Activated naive CD4-positive, alpha-beta T cell treated with anti-CD3 and anti-CD28 coated beads, Interleukin-2, amount 50 U/mL, for 24 hours (primary cell): ENCODE data around the gene ADAMTS10.
A peak's percentile ranks its signal among the peaks of the same experiment; 100 is the strongest.
"Not testable (repeated sequence)": the region's sequence is repeated elsewhere in the genome, so short reads cannot be mapped to it uniquely, and the experiment has no call there.

Source experiments
- H3K27ac Mint-ChIP-seq: one replicate; pipeline ENCODE4 v1.8.0; 2021; ENCODE audit warnings: mild to moderate bottlenecking, mixed read lengths
- H3K27me3 Mint-ChIP-seq: one replicate; pipeline ENCODE4 v1.8.0; 2021; ENCODE audit warnings: mixed read lengths
- H3K36me3 Mint-ChIP-seq: one replicate; pipeline ENCODE4 v1.8.0; 2021; ENCODE audit warnings: mixed read lengths
- H3K4me1 Mint-ChIP-seq: one replicate; pipeline ENCODE4 v1.8.0; 2021; ENCODE audit warnings: mixed read lengths
- H3K4me3 Mint-ChIP-seq: one replicate; pipeline ENCODE4 v1.8.0; 2021; ENCODE audit warnings: mild to moderate bottlenecking, mixed read lengths
- H3K9me3 Mint-ChIP-seq: one replicate; pipeline ENCODE4 v1.8.0; 2021; ENCODE audit warnings: mixed read lengths

Gene ADAMTS10

DNA sequence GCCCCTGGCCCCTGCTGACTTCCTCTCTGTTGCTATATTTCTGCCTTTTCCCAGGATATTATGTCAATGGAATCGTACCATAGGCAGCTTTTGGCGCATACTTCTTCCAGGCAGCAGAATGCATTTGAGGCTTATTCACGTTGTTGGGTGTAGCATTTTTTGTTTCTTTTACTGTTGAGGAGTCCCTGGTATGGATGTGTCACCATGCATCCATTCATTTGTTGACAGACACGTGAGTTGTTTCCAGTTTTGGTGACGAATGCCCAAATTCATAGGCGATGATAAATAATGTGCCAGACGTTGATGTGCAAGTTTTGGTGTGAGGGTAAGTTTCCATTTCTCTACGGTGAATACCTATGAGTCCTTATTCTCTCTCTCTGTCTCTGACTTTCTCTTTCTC lies 24.9 kb upstream of the ADAMTS10 start:
- no peak overlapping the region for H3K4me3 Mint-ChIP-seq
- H3K36me3 Mint-ChIP-seq = no peaks in the 10 kb centered on the region
- peaks cover 3% of the 10 kb centered on the region for H3K27me3 Mint-ChIP-seq
- no peaks in the 10 kb centered on the region for H3K9me3 Mint-ChIP-seq
- peaks cover 11% of the 10 kb centered on the region for H3K4me1 Mint-ChIP-seq
- no peak overlapping the region for H3K27ac Mint-ChIP-seq

GRCh38 chr19:8631425-8631819 lies 20.9 kb upstream of the ADAMTS10 start:
- Mint-ChIP-seq H3K4me3 (no peak overlapping the region), H3K36me3 (no peaks in the 10 kb centered on the region), H3K27me3 (no peaks in the 10 kb centered on the region), H3K9me3 (no peaks in the 10 kb centered on the region), H3K4me1 (peaks cover 5% of the 10 kb centered on the region), H3K27ac (no peak overlapping the region)

DNA sequence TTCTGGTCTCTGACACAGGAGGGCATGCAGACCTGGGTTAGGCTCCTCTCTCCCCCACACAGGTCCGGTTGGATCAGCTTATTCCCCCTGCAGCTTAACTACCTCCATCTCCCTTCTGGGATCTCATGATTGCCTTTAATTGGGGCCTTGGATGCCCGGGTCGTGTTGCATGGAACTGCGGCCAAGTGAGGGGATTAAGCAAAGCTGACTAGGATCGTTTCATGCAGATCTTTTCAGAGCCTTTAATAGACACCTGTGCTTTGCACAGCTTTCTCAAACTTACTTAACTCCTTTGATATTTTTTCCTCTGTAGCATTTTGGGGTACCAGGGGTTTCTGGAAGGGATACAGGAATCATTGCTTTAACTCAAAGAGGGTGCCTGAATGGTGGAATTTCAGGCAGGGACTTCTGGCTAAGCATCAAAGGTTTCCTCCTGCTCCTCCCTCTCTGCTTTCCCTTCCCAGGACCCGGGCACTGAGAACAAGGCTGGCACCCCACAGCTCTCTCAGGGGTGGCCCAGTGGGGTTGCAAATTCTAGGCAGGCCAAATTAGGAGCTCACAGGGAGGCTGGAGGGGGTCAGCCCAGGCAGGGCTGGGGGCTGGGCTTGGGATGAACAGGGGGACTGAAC lies 20.4 kb upstream of the ADAMTS10 start:
- Mint-ChIP-seq H3K27me3 (no peaks in the 10 kb centered on the region), H3K36me3 (no peaks in the 10 kb centered on the region), H3K4me3 (no peak overlapping the region), H3K9me3 (no peaks in the 10 kb centered on the region), H3K4me1 (peaks cover 5% of the 10 kb centered on the region), H3K27ac (no peak overlapping the region)

GRCh38 chr19:8629996-8630683 lies 19.6 kb upstream of the ADAMTS10 start, which contains the start of gene NFILZ:
TSS of gene NFILZ (plus strand) at chr19:8630633. CDS start at chr19:8676766, 46,133 bp downstream.
- peaks cover 5% of the 10 kb centered on the region for H3K4me1 Mint-ChIP-seq
- H3K4me3 Mint-ChIP-seq = no peak within 1 kb of the TSS
- H3K36me3 Mint-ChIP-seq = no peaks in the 10 kb centered on the region
- no peak within 1 kb of the TSS for H3K27ac Mint-ChIP-seq
- H3K27me3 Mint-ChIP-seq = no peaks in the 10 kb centered on the region
- H3K9me3 Mint-ChIP-seq = no peaks in the 10 kb centered on the region

DNA sequence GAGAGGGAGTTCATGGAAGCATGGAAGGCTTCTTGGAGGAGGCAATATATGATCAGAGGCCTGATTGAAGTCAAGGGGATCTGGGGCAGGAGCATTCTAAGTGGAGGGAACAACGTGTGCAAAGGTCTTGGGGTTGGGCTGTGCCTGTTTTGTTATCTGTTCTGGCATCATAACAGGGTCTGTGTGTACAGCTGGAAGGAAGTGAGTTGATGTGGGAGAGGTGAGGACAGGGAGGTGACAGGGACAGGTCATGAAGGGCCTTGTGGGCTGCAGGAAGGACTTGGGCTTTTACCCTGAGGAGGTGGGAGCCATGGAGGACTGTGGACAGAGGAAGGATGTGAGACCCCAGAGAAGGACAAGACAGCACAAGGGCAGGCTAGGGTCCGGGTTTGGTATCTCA lies 18.7 kb upstream of the ADAMTS10 start:
- H3K27ac Mint-ChIP-seq = no peak overlapping the region
- no peaks in the 10 kb centered on the region for H3K9me3 Mint-ChIP-seq
- peaks cover 2% of the 10 kb centered on the region for H3K27me3 Mint-ChIP-seq
- no peaks in the 10 kb centered on the region for H3K36me3 Mint-ChIP-seq
- no peak overlapping the region for H3K4me3 Mint-ChIP-seq
- H3K4me1 Mint-ChIP-seq = peaks cover 5% of the 10 kb centered on the region

GRCh38 chr19:8626842-8627241 lies 16.3 kb upstream of the ADAMTS10 start:
- Mint-ChIP-seq H3K4me1 (no peaks in the 10 kb centered on the region), H3K27ac (no peak overlapping the region), H3K27me3 (peaks cover 2% of the 10 kb centered on the region), H3K36me3 (no peaks in the 10 kb centered on the region), H3K9me3 (no peaks in the 10 kb centered on the region), H3K4me3 (no peak overlapping the region)

DNA sequence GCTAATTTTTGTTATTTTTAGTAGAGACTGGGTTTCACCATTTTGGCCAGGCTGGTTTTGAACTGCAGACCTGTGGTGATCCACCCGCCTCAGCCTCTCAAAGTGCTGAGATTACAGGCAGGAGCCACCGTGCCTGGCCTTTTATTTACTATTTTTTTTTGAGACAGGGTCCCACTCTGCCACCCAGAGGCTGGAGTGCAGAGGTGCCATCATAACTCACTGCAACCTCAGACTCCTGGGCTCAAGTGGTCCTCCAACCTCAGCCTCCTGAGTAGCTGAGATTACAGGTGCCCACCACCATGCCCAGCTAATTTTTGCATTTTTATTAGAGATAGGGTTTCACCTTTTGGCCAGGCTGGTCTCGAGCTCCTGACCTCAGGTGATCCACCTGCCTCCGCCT lies 12.4 kb upstream of the ADAMTS10 start:
- H3K27me3 Mint-ChIP-seq, H3K4me1 Mint-ChIP-seq, H3K36me3 Mint-ChIP-seq, H3K4me3 Mint-ChIP-seq, H3K27ac Mint-ChIP-seq, H3K9me3 Mint-ChIP-seq: not testable (repeated sequence)

DNA sequence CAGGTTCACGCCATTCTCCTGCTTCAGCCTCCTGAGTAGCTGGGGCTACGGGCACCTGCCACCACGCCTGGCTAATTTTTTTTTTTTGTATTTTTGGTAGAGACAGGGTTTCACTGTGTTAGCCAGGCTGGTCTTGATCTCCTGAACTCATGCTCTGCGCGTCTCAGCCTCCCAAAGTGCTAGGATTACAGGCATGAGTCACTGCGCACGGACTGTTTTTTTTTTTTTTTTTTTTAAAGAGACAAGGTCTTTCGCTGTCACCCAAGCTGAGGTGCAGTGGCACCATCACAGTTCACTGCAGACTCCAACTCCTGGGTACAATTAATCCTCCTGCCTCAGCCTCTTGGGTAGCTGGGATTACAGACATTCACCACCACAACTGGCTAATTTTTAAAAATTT lies 8.2 kb upstream of the ADAMTS10 start:
- no peaks in the 10 kb centered on the region for H3K27me3 Mint-ChIP-seq
- H3K4me3 Mint-ChIP-seq = no peak overlapping the region
- no peaks in the 10 kb centered on the region for H3K9me3 Mint-ChIP-seq
- H3K4me1 Mint-ChIP-seq = peaks cover 11% of the 10 kb centered on the region
- H3K36me3 Mint-ChIP-seq = no peaks in the 10 kb centered on the region
- H3K27ac Mint-ChIP-seq = no peak overlapping the region

- H3K9me3 Mint-ChIP-seq = no peaks in the 10 kb centered on the region
- peaks cover 11% of the 10 kb centered on the region for H3K4me1 Mint-ChIP-seq
- H3K36me3 Mint-ChIP-seq = no peaks in the 10 kb centered on the region
- H3K27me3 Mint-ChIP-seq = no peaks in the 10 kb centered on the region
- no peak overlapping the region for H3K4me3 Mint-ChIP-seq
- H3K27ac Mint-ChIP-seq = no peak overlapping the region
These were observed 7.5 kb upstream of the ADAMTS10 start for GRCh38 chr19:8617984-8618383.

DNA sequence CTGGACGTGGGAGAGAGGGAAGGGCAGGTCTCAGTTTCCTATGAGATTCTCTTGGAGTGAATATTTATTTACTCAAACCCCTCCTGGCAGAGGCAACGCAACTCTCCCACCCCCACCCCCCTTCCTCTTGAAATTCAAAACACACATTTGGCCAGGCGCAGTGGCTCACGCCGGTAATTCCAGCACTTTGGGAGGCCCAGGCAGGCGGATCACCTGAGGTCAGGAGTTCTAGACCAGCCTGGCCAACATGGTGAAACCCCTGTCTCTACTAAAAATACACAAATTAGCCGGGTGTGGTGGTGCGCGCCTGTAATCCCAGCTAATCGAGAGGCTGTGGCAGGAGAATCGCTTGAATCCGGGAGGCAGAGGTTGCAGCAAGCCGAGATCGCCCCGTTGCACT lies 6.8 kb upstream of the ADAMTS10 start:
- H3K36me3 Mint-ChIP-seq, H3K4me3 Mint-ChIP-seq, H3K27me3 Mint-ChIP-seq, H3K9me3 Mint-ChIP-seq, H3K27ac Mint-ChIP-seq: not testable (repeated sequence)
- peaks cover 18% of the 10 kb centered on the region for H3K4me1 Mint-ChIP-seq

GRCh38 chr19:8616861-8617260 lies 6.3 kb upstream of the ADAMTS10 start:
- Mint-ChIP-seq H3K36me3 (no peaks in the 10 kb centered on the region), H3K27me3 (no peaks in the 10 kb centered on the region), H3K4me1 (peaks cover 21% of the 10 kb centered on the region), H3K4me3 (no peak overlapping the region), H3K9me3 (no peaks in the 10 kb centered on the region), H3K27ac (no peak overlapping the region)

DNA sequence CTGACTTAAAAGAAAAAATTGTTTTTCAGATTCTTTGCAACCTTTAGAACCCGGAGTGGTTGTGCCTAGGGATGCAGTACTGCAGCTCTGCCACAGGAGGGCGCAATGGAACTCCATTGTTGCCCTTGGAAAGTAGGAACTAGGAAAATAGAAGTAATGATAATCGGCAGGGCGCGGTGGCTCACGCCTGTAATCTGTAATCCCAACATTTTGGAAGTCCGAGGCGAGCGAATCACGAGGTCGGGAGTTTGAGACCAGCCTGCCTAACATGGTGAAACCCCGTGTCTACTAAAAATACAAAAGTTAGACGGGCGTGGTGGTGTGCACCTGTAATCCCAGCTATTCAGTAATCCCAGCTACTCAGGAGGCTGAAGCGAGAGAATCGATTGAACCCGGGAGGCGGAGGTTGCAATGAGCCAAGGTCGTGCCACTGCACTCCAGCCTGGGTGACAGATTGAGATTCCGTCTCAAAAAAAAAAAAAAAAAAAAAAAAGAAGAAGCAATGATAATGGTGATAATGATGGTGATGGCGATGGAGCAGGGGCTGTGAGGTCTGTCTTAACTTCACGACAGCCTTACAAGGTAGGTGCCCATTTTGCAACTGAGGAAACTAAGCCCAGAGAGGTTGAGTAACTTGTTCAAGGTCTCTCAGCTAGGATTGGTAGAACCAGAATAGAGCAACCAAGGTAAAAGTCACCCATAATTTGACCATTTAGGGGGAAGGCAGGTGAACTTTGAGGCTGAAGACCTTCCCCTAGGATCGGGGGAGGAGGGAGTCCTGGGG lies 5.5 kb upstream of the ADAMTS10 start:
- no peak overlapping the region for H3K4me3 Mint-ChIP-seq
- H3K36me3 Mint-ChIP-seq = no peaks in the 10 kb centered on the region
- peaks cover 26% of the 10 kb centered on the region for H3K4me1 Mint-ChIP-seq
- H3K27me3 Mint-ChIP-seq = no peaks in the 10 kb centered on the region
- H3K27ac Mint-ChIP-seq = no peak overlapping the region
- H3K9me3 Mint-ChIP-seq = no peaks in the 10 kb centered on the region

GRCh38 chr19:8615024-8615423 lies 4.5 kb upstream of the ADAMTS10 start:
- H3K4me3 Mint-ChIP-seq = no peak overlapping the region
- no peak overlapping the region for H3K27ac Mint-ChIP-seq
- peaks cover 30% of the 10 kb centered on the region for H3K4me1 Mint-ChIP-seq
- no peaks in the 10 kb centered on the region for H3K36me3 Mint-ChIP-seq
- no peaks in the 10 kb centered on the region for H3K27me3 Mint-ChIP-seq
- H3K9me3 Mint-ChIP-seq = no peaks in the 10 kb centered on the region

DNA sequence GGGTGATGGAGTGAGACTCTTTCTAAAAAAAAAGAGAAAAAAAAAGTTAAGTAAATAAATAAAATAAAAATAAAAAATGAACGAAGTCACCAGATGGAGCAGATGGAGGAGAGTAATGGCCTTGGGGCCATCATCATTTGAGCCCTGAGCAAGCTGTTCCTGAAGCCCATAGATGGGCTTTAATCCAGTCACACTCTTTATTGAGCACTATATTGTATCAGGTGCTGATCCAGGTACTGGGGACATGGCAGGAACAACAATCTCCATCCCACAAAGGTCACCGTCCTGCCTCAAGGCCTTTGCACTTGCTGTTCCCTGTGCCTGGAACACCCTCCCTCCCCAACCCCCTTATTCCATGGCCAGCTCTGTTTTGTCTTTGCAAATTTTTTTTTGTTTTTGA lies 3.9 kb upstream of the ADAMTS10 start:
- Mint-ChIP-seq H3K9me3 (no peaks in the 10 kb centered on the region), H3K27ac (no peak overlapping the region), H3K27me3 (no peaks in the 10 kb centered on the region), H3K4me1 (peaks cover 35% of the 10 kb centered on the region), H3K36me3 (no peaks in the 10 kb centered on the region), H3K4me3 (no peak overlapping the region)

GRCh38 chr19:8612807-8613171 lies 2.3 kb upstream of the ADAMTS10 start:
- Mint-ChIP-seq H3K4me3 (peak overlapping the region; percentile 39), H3K27ac (peak overlapping the region; percentile 51), H3K9me3 (no peaks in the 10 kb centered on the region), H3K27me3 (no peaks in the 10 kb centered on the region), H3K4me1 (peaks cover 49% of the 10 kb centered on the region), H3K36me3 (peaks cover 2% of the 10 kb centered on the region)
